HEK293 (cell line): ENCODE measurements around the gene TMC2.

Source experiments
- BCL6B ChIP-seq: fragments of 450-650 bp; formaldehyde crosslinking; IDR thresholded peaks from 2 replicates; pipeline ENCODE4 v1.5.1; 2017; ENCODE audit warnings: missing biosample characterization, missing genetic modification characterization
- EGR2 ChIP-seq: fragments of 450-650 bp; formaldehyde crosslinking; IDR thresholded peaks from 2 replicates; pipeline ENCODE4 v1.5.1; 2016; ENCODE audit warnings: low read depth, missing biosample characterization, missing genetic modification characterization
- GLI4 ChIP-seq: fragments of 450-650 bp; formaldehyde crosslinking; IDR thresholded peaks from 2 replicates; pipeline ENCODE4 v1.5.1; 2016; ENCODE audit warnings: missing biosample characterization, missing genetic modification characterization
- IKZF3 ChIP-seq: fragments of 450-650 bp; IDR thresholded peaks from 2 replicates; pipeline ENCODE4 v1.5.0; 2018; ENCODE audit warnings: missing biosample characterization, mild to moderate bottlenecking, missing genetic modification characterization, moderate library complexity
- INSM2 ChIP-seq: fragments of 450-650 bp; formaldehyde crosslinking; IDR thresholded peaks from 2 replicates; pipeline ENCODE4 v1.5.1; 2016; ENCODE audit warnings: missing biosample characterization, missing genetic modification characterization
- KLF10 ChIP-seq: fragments of 450-650 bp; IDR thresholded peaks from 2 replicates; pipeline ENCODE4 v1.5.1; 2018; ENCODE audit warnings: missing biosample characterization, mild to moderate bottlenecking, missing genetic modification characterization
- KLF16 ChIP-seq: fragments of 450-650 bp; formaldehyde crosslinking; IDR thresholded peaks from 2 replicates; pipeline ENCODE4 v1.5.1; 2017; ENCODE audit warnings: missing biosample characterization, missing genetic modification characterization
- OSR2 ChIP-seq: fragments of 450-650 bp; formaldehyde crosslinking; IDR thresholded peaks from 2 replicates; pipeline ENCODE4 v1.5.1; 2016; ENCODE audit warnings: missing biosample characterization, missing genetic modification characterization
- PBX3 ChIP-seq: sonication (generic); formaldehyde crosslinking; IDR thresholded peaks from 2 replicates; pipeline ENCODE4 v1.8.1; 2022; ENCODE audit warnings: mild to moderate bottlenecking, moderate library complexity, missing genetic modification reagents
- SCRT1 ChIP-seq: fragments of 450-650 bp; formaldehyde crosslinking; IDR thresholded peaks from 2 replicates; pipeline ENCODE4 v1.5.1; 2016; ENCODE audit warnings: missing biosample characterization, missing genetic modification characterization, borderline replicate concordance
- YY1 ChIP-seq: fragments of 450-650 bp; formaldehyde crosslinking; IDR thresholded peaks from 2 replicates; pipeline ENCODE4 v1.5.1; 2018; ENCODE audit warnings: missing biosample characterization, missing genetic modification characterization
- ZFHX2 ChIP-seq: fragments of 450-650 bp; formaldehyde crosslinking; conservative IDR thresholded peaks from 2 replicates; pipeline ENCODE4 v1.5.1; 2016; ENCODE audit warnings: missing biosample characterization, missing genetic modification characterization
- ZFP3 ChIP-seq: fragments of 450-650 bp; formaldehyde crosslinking; IDR thresholded peaks from 2 replicates; pipeline ENCODE4 v1.5.1; 2016; ENCODE audit warnings: low read depth, missing biosample characterization, missing genetic modification characterization
- ZNF10 ChIP-seq: fragments of 450-650 bp; formaldehyde crosslinking; IDR thresholded peaks from 2 replicates; pipeline ENCODE4 v1.5.1; 2017; ENCODE audit warnings: missing biosample characterization, missing genetic modification characterization
- ZNF114 ChIP-seq: fragments of 450-650 bp; formaldehyde crosslinking; IDR thresholded peaks from 2 replicates; pipeline ENCODE4 v1.5.0; 2017; ENCODE audit warnings: missing biosample characterization, missing genetic modification characterization
- ZNF138 ChIP-seq: fragments of 450-650 bp; formaldehyde crosslinking; IDR thresholded peaks from 2 replicates; pipeline ENCODE4 v1.5.1; 2016; ENCODE audit warnings: missing biosample characterization, missing genetic modification characterization, borderline replicate concordance
- ZNF157 ChIP-seq: fragments of 450-650 bp; formaldehyde crosslinking; IDR thresholded peaks from 2 replicates; pipeline ENCODE4 v1.5.1; 2016; ENCODE audit warnings: missing biosample characterization, missing genetic modification characterization
- ZNF2 ChIP-seq: fragments of 450-650 bp; formaldehyde crosslinking; IDR thresholded peaks from 2 replicates; pipeline ENCODE4 v1.5.1; 2016; ENCODE audit warnings: missing biosample characterization, missing genetic modification characterization
- ZNF211 ChIP-seq: fragments of 450-650 bp; formaldehyde crosslinking; IDR thresholded peaks from 2 replicates; pipeline ENCODE4 v1.5.1; 2016; ENCODE audit warnings: low read depth, missing biosample characterization, missing genetic modification characterization
- ZNF280D ChIP-seq: fragments of 450-650 bp; formaldehyde crosslinking; IDR thresholded peaks from 2 replicates; pipeline ENCODE4 v1.5.1; 2016; ENCODE audit warnings: missing biosample characterization, missing genetic modification characterization
- ZNF311 ChIP-seq: fragments of 450-650 bp; formaldehyde crosslinking; IDR thresholded peaks from 2 replicates; pipeline ENCODE4 v1.5.1; 2017; ENCODE audit warnings: missing biosample characterization, missing genetic modification characterization, borderline replicate concordance
- ZNF362 ChIP-seq: fragments of 450-650 bp; formaldehyde crosslinking; IDR thresholded peaks from 2 replicates; pipeline ENCODE4 v1.5.1; 2016; ENCODE audit warnings: missing biosample characterization, missing genetic modification characterization
- ZNF423 ChIP-seq: fragments of 450-650 bp; formaldehyde crosslinking; IDR thresholded peaks from 2 replicates; pipeline ENCODE4 v1.5.1; 2016; ENCODE audit warnings: missing biosample characterization, missing genetic modification characterization
- ZNF585B ChIP-seq: fragments of 450-650 bp; formaldehyde crosslinking; IDR thresholded peaks from 2 replicates; pipeline ENCODE4 v1.5.1; 2016; ENCODE audit warnings: missing biosample characterization, missing genetic modification characterization
- ZNF596 ChIP-seq: fragments of 450-650 bp; IDR thresholded peaks from 2 replicates; pipeline ENCODE4 v1.5.0; 2018; ENCODE audit warnings: missing biosample characterization, mild to moderate bottlenecking, missing genetic modification characterization, moderate library complexity
- ZNF600 ChIP-seq: fragments of 450-650 bp; formaldehyde crosslinking; IDR thresholded peaks from 2 replicates; pipeline ENCODE4 v1.5.1; 2016; ENCODE audit warnings: missing biosample characterization, missing genetic modification characterization
- ZNF610 ChIP-seq: fragments of 450-650 bp; formaldehyde crosslinking; IDR thresholded peaks from 2 replicates; pipeline ENCODE4 v1.5.1; 2016; ENCODE audit warnings: missing biosample characterization, missing genetic modification characterization, borderline replicate concordance
- ZNF626 ChIP-seq: fragments of 450-650 bp; sonication (Bioruptor Pico); formaldehyde crosslinking; IDR thresholded peaks from 2 replicates; pipeline ENCODE4 v1.5.1; 2018; ENCODE audit warnings: missing biosample characterization, missing genetic modification characterization, inconsistent platforms
- ZNF692 ChIP-seq: fragments of 450-650 bp; formaldehyde crosslinking; IDR thresholded peaks from 2 replicates; pipeline ENCODE4 v1.5.1; 2016; ENCODE audit warnings: missing biosample characterization, missing genetic modification characterization
- ZSCAN16 ChIP-seq: fragments of 450-650 bp; formaldehyde crosslinking; IDR thresholded peaks from 2 replicates; pipeline ENCODE4 v1.5.1; 2016; ENCODE audit warnings: missing biosample characterization, missing genetic modification characterization

The TMC2 gene

GRCh38 chr20:2663887-2664719 is 127.7 kb downstream of the TMC2 start, which contains the start of gene IDH3B (continued):
- TF ChIP-seq ZNF280D, result 0 out of 2 replicates have a peak, but pooled peaks have one; percentile 19
- peak; percentile 70 for TF ChIP-seq ZNF692 (tag by site-specific recombination)
- TF ChIP-seq ZNF211 (tag by site-specific recombination), result no peak
- TF ChIP-seq KLF10 (tag by site-specific recombination), result no peak
- TF ChIP-seq ZNF423, result no peak
- no peak for TF ChIP-seq ZSCAN16 (tag by site-specific recombination)
- no peak for TF ChIP-seq BCL6B (tag by site-specific recombination)
- no peak for TF ChIP-seq ZFP3 (tag by site-specific recombination)
- no peak for TF ChIP-seq ZNF585B (tag by site-specific recombination)
- TF ChIP-seq ZNF311 (tag by site-specific recombination), result no peak
- no peak for TF ChIP-seq ZNF10 (tag by site-specific recombination)
- no peak for TF ChIP-seq SCRT1 (tag by site-specific recombination)
- no peak for TF ChIP-seq ZNF362
- no peak for TF ChIP-seq ZNF157
- TF ChIP-seq IKZF3 (tag by site-specific recombination), result no peak
- TF ChIP-seq INSM2, result no peak; the same call in 1 of the 2 replicates
- peak; percentile 49; the same call in 1 of the 2 replicates for TF ChIP-seq ZNF610
- 0 out of 2 replicates have a peak, but pooled peaks have one; percentile 28 for TF ChIP-seq ZNF596 (tag by site-specific recombination)
- TF ChIP-seq YY1 (tag by site-specific recombination), result peak; percentile 97
- no peak for TF ChIP-seq OSR2 (tag by site-specific recombination)
- TF ChIP-seq ZNF2 (tag by site-specific recombination), result 0 out of 2 replicates have a peak, but pooled peaks have one; percentile 30
- TF ChIP-seq ZNF138 (tag by site-specific recombination), result no peak
- no peak; the same call in 1 of the 2 replicates for TF ChIP-seq KLF16 (tag by site-specific recombination)
- peak; percentile 31; the same call in 1 of the 2 replicates for TF ChIP-seq ZFHX2 (tag by site-specific recombination)
- TF ChIP-seq PBX3 (CRISPR knock-in tag), result no peak
- 0 out of 2 replicates have a peak, but pooled peaks have one; percentile 36 for TF ChIP-seq EGR2 (tag by site-specific recombination)
- TF ChIP-seq ZNF600, result no peak
- TF ChIP-seq ZNF114 (tag by site-specific recombination), result no peak
- no peak for TF ChIP-seq GLI4 (tag by site-specific recombination)
- TF ChIP-seq ZNF626, result no peak
